DMS53 treated with DMSO at 0.1 percent for 48 hours (cell line): ENCODE measurements around the gene REXO5.
A peak's percentile ranks its signal among the peaks of the same experiment; 100 is the strongest.
"Not testable (repeated sequence)": the region's sequence is repeated elsewhere in the genome, so short reads cannot be mapped to it uniquely, and the experiment has no call there.

Experiments used
- DNase-seq: peaks from one replicate; lab custom pipeline; 2025; ENCODE audit not compliant: unreplicated experiment; lab: John Stamatoyannopoulos, UW

Gene REXO5

DNA sequence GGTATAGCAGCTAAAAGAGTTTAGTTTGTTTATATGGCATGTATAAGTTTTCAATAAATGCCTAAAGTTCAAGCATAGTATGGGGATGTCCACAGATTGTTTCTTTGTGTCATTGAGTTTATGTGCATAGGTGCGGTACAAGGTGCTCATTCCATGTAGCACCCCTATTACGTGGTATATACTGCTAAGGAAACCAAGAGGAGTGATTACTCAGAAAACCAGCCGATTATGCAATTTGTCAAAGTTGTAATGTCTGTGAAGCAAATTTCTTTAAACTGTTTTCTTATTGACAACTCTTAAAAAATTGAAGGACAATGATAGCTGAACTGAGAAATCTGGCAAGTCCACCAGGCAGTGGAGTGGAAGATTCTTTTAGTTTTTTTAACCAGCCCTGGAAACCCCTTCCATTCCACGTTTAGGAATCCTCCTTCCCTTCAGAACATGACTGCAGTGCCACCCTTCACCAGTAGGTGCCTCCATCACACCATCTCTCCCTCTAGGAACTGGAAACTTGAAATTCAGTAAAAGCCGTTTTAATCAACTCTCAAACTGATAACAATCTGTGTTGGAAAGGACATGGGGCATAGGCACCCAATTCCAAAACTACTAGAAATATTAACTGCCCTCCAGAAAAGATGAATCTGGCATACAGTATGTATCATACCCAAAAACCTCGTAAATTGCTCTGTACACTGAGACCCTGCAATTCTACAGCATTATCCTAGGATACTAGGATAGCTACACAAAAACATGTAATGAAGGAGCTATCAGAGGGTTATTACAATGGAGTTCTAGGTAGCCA, 43.5 kb downstream of the REXO5 start:
- peak; percentile 23 for DNase-seq

DNA sequence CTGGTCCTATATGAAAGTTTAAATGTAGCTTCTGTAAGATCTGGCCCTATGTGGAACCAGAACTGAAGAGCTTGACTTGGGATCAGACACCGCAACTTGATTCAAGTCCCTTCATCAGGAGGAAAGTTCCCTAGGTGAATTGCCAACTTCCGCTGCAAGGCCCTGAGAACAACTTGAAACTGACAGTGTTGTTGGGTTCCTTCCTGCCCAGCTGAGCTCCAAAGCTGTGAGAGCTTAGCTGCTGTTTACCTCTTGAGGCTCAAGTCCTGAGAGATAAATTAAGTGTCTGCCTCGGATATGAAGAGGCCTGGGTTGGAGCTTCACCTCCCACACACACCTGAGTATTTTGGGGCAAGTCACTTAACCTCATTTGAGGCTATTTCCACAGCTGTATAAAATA, 44.7 kb downstream of the REXO5 start:
- DNase-seq = no peak

DNA sequence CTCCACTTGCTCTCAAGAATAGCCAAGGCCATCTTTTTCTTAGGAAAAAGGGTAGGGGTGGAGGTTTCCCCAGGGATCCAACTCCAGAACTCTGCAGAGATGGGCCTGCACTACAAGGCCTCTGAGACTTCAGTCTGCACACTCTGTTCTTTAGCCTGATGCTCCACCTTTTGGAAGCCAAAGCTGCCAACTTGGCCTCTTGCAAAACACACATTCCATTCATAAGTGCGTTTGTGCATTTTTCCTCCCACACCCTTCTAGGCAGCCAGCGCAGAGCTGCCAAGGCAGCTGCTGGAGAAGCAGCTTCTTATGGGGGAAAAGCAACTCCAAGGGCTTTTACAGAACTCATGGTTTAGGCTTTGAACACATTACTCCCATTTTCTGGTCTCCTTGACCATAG, 45.3 kb downstream of the REXO5 start:
- no peak for DNase-seq

DNA sequence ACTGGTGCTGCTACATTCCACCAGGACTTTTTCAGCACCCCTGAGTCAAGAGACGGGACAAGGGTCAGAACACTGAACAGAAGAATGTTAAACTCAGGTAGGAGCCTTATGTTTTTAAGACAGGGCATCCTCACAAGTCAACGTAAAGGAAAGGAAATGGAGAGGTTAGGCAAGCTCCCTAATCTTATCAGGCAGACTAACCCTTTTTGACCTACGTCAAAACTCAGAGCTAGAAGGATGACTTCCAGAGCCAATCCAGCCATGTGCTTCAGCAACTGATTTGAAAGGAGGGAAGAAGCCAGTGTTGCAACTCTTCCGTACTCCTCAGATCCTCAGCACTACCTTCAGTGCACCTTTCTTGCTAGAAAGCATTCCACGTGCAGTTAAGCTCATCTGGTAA, 46.8 kb downstream of the REXO5 start:
- no peak for DNase-seq

DNA sequence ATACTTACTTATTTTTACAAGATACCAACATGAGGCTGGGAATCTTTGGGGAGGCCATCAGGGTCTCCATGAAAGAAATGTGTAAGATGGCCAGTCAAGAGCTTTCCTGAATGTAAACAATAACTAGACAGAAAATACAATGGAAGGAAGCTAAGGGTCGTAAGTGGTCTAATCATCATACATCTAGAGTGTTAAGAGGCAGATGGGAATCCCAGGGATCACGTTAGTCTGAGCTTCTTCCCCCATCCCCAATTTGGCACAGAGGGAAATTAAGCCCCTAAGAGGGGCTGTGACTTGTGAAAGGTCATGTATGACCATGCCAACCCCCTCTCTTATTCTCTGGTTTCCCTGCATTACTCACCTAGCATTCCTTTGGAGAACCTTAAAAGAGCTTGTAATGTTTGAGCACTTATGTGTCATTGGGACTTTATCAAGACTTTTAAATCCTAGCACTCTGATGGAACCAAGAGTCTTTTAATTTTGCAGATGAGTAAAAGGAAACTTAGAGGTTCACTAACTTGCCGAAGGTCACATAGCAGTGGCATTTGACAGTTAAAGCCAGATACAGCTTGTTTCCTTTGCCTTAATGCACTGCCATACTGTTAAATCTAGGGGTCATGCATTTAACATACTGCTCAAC, 47.8 kb downstream of the REXO5 start:
- no peak for DNase-seq

DNA sequence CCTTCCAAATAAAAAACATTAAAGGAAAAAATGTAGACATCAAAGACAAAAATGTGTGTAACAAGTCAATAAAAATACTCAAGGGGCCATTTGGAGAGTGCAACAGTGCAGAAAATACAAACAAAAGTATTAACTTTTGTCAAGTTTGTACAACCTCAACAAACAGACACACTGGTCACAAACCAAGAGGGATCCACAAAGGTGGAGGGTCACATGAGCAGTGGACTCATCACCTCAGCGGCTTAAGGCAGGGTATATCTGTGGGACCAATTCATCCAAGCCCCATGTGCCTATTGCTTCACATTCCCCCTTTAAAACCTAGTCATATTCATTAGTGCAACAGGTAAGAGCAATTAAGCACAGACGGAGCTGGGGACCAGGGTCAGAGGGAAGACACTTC, 48.6 kb downstream of the REXO5 start:
- peak; percentile 8 for DNase-seq

DNA sequence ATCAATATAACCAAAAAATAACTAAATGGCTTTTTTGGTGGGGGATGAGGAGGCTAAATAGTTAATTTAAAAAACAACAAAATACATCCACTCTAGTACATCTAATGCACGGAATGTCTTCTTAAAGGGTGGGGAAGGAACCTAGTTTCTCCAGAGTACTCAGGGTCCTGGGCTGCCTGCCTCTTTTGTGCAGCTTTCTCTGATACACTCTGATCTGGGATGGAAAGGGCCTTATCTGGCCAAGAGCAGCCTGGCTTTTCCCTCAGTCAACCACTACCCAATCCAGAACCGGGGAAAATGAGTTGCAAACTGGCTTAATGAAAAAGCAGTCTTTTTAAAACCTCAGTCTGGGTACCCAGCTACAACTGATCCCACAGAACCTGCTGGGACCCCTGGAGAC, 51.0 kb downstream of the REXO5 start:
- no peak for DNase-seq

DNA sequence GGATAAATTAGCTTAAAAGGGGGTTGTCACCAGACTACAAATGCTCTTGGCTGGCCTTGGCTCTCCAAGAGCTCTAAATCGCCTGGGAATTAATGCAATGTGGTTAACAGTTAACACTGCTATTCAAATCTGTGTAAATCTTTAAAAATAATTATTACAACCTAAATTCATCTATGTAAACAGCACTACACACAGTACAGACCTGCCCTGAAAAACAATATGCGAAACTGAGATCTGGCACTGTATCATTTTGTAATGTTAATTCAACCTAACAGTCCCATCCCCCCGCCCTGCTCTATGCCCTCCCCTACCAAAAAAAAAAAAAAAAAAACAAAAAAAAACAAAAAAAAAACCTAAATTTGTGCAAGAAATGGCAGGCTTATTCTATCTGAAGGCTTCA, 52.9 kb downstream of the REXO5 start:
- DNase-seq = no peak

DNA sequence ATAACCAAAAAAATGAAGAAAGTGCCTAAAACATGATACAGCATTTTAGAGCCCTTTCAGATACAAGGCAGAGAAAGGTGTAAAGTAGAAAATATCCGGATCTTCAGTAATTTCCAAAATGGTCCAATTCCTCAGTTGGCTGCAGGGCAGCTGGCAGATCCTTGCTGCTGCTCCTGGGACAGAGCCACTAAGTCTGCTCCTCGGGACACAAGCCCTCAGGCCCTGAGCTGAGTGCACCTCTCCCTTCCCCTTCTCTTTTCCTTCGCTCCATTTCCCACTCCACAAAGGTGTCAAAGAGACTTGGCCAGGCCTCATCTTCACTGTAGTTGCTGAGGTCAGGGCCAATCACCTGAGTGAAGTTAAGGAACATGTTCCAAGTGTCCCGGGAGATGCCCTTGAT, 53.4 kb downstream of the REXO5 start:
- DNase-seq = no peak

DNA sequence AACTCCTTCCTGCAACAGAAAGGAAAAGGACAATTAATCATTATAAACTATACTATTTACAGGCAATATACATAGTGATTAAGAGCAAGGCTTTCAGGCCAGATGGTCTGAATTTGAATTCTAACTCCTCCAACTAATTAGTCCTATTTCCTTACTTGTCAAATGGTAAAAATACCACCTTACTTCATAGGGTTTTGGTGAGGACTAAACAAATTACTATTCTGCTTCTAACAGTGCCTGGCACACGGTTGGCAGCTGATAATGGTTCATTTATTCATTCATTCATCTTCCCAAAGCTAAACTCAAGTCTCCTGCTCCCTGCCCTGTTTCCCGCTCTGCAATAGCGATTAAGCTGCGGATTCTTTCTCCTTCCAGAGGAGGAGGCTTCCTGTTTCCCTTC, 54.0 kb downstream of the REXO5 start:
- no peak for DNase-seq

DNA sequence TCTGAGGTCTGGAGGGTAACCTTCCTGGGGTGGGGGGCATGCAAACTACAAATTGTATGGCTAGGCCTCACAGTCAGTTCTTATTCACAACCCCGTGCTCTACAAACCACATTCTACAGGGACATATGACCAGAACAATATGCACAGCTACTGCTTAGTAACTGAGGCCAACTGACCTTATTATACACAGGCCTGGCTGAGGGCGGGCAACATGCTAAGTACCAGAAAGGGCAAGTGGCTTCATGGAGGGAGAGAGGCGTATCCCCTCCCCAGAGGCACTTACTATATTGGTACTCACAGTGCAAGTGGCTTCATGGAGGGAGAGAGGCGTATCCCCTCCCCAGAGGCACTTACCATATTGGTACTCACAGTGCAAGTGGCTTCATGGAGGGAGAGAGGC, 54.7 kb downstream of the REXO5 start:
- not testable (repeated sequence) for DNase-seq

DNA sequence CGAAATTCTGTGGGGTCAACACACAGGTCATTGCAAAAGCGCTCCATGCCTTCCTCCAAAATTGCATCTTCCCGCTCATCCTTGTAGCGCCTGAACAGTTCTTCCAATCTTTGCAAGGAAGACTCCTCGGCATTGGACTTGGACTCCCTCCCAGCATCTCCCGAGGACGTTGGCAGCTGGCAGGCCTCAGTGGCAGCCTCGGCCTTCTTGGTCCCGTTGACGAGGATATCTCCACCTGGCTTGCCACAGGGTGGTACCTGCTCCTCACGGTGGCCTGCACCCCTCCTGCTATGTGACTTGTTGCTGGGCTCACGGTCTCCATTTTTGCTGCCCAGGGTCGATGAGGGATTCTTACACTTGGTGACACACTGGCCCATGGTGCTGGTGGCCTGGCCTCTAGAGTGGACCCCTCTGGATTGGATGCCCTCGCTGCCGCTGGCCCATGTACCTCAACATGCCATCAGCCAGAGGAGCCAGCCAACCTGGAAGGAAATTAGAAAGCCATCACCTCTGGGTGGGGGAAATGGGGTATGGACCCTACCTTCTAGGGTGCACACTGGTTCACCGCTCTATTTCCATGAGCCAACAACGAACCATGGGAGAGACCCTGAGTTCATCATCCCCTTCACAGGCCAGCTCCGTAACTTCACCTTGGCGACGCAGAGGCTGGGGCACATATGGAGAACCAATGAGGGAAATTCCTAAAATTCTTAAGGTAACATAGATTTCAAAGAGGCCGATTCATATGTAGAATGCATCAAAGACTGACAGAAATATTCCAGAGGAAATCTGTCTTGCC, 56.0 kb downstream of the REXO5 start:
- no peak for DNase-seq

DNA sequence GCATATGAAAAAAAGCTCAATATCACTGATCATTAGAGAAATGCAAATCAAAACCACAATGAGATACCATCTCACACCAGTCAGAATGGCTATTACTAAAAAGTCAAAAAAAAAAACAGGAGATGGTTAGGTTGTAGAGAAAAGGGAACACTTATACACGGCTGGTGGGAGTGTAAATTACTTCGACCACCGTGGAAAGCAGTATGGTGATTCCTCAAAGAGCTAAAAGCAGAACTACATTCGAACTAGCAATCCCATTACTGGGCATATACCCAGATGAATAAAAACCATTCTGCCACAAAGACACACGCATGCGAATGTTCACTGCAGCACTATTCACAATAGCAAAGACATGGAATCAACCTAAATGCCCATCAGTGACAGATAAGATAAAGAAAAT, 58.0 kb downstream of the REXO5 start:
- not testable (repeated sequence) for DNase-seq

DNA sequence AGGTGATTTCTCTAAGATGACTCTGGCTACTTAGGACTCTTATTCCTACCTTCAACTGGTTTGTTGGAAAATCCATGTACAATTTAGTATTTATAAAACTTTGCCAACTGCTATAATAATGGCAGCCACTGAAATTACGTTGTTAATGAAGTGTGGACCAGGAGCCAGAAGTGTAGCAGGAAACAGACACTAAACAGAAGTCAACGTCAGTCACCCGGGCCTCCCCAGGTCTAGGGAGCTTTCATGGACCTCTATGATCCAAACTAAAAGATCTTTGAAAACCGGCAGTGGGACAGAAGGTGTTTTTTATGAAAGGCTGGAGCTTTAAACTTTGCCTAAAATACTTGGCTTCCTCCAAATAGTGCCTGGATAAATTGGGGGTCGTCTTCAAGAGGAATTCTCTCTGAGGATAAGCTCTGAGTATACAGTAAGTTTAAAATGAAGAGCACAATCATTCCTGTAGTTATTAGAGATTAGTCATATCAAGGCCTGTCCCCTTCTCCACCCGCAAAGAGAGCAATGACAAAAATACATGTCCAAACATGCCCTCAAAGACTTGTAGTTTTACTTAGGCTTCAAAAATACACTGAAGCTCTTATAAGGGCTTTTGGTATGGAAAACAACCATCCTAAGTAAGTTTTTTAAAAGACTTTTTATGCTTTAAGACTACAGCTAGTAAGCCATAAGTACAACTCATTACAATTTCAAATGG, 59.2 kb downstream of the REXO5 start:
- DNase-seq = no peak

DNA sequence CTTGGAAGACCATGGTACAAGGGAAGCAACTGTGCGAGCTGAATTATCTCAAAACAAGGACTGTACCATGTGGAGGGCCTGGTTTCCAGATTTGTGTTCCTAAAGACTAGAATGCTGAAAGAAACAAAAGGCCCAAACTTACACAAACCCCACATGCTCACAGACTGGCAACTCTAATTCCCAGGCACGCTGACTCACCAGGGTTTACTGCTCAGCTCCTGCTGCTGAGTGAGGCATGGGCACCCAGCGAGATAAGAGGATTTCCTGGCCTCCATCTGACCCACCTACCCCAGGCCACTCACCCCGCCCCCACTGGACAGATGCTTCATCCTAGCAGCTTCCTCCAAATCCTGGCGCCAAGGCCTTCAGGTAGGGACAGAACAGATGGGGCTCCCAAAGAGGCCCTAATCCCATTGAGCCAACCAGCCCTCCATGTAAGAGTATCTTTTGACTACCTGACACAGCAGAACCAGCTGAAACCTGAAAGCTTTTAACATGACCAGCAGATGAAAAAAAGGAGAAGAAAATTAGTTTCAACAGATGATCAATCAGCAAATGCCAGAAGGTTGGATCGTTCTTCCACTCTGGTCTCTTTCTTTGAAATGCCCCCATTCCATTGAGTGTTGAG, 59.9 kb downstream of the REXO5 start:
- no peak for DNase-seq

DNA sequence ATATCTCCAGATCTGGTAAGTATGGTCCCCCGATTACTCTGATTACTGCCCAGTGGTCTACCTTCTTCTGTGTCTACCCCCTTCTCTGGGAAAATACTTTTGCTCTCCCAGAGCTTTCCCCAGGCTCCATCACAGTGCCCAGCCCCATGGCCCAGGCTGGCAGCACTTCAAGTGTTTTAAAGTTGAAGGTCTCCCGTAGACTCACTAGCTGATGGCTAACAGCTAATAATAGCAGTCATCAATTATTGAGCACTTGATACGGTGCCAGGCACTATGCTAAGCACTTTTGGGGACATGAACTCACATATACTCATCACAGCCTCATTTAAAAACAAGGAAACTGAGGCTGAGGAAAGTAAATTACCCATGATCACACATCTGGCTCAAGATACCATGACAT, 60.5 kb downstream of the REXO5 start:
- DNase-seq = no peak

DNA sequence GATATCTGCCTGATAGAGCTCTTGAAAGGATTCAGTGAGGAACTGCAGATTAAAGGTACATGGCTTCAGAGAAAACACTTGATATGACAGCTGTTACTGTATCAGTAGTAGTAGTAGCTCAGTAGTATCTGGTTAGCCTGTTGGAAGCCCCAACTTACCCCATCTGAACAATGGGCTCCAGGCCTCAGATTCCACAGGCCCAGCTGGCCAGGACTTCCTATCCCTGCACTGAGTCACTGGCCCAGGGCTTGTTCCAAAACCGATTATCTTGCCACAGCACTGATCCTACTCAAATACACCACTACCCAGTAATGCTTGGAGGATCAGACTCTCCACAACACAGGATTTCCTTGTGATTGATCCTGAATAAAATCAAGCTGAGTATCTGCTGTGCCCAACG, 61.3 kb downstream of the REXO5 start:
- no peak for DNase-seq

DNA sequence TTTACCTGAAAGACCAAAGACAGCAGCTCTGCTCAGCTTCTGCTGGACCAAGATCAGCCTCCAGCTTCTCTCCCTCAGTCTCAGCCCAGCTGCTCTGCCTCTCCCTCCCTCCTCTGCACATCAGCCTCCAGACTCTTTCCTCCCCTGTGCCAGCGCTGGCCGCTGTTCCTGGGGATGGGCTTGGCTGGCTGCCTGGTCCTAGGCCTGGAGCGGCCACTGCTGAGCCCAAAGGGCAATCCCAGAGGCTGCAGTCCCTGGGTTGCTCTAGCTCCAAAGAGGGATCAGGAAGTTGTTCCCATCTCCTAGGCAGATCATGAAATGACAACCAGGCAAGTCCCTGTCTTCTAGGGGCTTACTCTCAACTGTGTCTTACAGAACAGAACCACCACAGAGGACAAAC, 62.6 kb downstream of the REXO5 start:
- no peak for DNase-seq

DNA sequence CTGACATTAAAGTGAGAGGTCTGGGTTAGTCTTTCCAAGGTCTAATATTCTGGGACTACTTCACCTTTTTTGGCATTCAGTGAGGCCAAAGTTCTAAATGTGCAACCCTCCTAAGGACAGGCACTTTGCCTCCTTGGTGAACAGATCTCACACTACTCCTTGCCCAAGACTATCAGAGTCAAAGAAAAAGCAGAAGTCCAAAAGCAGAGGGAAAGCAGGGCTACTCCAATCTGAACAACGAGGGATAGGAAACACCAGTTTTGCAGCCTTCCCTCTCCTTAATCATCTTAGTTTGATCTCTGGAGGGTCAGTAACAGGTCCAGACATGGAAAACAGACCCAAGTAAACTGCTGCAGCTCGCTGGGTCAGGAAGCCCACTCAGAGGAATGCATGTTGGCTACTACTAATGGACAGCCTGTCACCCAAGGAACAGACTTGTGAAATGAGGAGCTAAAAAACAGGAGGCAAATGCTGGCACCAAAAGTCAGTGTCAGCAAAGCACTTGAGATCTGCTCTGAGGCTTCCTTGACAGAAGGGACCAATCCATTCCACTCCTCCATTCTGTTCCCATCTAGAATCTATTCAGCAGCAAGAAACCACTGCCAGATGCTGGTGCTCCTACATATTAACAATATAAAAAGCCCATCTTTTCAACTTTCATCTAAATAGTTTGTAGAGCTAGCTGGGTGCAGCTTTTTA, 63.9 kb downstream of the REXO5 start:
- no peak for DNase-seq

DNA sequence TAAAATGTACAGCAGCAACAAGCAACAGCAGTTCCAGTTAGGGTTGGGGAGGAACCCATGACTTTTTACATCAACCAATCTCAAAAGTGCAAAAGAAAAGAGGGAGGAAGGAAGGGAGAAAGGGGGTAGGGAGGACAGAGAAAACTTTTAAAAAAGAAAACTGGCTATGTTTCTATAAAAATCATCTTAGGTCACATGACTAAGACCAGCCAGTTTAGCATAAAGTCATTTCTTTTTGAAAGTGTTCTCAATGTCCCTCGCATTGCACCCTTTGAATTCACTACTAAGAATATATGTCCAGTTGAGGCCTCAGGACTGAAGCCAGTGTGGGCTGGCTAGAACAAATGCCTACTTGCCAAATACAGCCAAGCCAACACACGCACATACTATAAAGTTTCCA, 64.9 kb downstream of the REXO5 start:
- no peak for DNase-seq
